DMS53 treated with DMSO at 0.1 percent for 48 hours (cell line): Measurements from ENCODE around the gene LDLRAD3.

Source experiments
- DNase-seq: peaks from one replicate; lab custom pipeline; 2025; ENCODE audit not compliant: unreplicated experiment; lab: John Stamatoyannopoulos, UW

LDLRAD3 gene

GRCh38 chr11:35953081-35953760, 9.4 kb downstream of the LDLRAD3 start:
- no peak for DNase-seq

DNA sequence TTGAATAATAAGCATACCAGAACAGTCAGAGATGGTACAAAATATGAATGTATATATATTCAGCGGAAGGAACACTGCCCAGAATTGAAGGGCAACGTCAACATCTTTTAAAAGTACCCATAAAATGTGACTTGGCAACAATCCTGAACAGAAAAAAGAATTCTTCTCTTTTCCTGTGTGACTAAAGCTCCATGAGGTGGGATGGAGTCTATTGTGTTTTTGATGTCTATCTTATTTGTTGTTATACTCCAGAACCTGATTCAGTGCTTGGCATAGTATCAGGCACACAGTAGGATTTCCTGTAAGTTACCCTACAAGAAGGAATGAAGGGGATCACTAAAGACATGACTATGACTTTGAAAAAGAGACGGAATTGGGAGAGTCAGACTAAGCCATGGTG, 10.3 kb downstream of the LDLRAD3 start:
- DNase-seq, result no peak

GRCh38 chr11:35955636-35956035, 11.8 kb downstream of the LDLRAD3 start:
- DNase-seq, result no peak

- no peak for DNase-seq
Observed at GRCh38 chr11:35962369-35963138, 18.7 kb downstream of the LDLRAD3 start.

- no peak for DNase-seq
Observed at GRCh38 chr11:35963911-35964310, 20.0 kb downstream of the LDLRAD3 start.

GRCh38 chr11:35964841-35965240, 21.0 kb downstream of the LDLRAD3 start:
- no peak for DNase-seq

- no peak for DNase-seq
Observed at GRCh38 chr11:35967042-35967441, 23.2 kb downstream of the LDLRAD3 start.

DNA sequence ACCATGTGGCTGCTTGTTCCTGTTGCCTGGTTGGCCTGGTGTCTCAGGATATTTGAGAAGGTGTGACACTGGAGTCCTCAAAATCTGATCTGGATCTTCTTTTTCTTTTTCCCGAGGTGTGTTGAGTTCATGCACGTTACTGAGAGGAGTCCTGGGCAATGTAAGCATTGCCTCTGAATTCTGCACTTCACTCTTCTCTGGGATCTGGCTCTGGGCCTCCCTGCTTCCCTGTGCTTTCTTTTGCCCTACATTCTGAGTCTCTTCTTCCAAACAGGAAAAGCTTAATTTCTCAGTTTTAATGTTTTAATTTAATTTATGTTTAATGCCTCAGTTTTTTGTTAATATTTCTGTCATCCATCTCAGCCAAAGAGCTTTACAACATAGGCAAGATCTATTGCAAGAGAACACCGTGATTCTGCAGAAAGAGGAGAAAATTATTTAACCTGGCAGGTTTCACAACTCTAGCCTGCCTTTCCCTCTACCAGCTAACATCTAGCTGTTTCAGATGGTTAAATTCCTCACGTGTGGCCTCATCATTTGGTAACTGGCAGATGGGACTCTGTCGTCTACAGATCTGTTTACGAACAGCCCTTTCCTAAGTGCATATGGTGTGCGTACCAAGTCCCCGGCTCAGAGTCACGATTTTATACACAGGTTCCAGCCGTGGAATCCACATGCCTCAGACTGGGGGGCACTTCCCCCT, 24.7 kb downstream of the LDLRAD3 start:
- DNase-seq, result no peak

DNA sequence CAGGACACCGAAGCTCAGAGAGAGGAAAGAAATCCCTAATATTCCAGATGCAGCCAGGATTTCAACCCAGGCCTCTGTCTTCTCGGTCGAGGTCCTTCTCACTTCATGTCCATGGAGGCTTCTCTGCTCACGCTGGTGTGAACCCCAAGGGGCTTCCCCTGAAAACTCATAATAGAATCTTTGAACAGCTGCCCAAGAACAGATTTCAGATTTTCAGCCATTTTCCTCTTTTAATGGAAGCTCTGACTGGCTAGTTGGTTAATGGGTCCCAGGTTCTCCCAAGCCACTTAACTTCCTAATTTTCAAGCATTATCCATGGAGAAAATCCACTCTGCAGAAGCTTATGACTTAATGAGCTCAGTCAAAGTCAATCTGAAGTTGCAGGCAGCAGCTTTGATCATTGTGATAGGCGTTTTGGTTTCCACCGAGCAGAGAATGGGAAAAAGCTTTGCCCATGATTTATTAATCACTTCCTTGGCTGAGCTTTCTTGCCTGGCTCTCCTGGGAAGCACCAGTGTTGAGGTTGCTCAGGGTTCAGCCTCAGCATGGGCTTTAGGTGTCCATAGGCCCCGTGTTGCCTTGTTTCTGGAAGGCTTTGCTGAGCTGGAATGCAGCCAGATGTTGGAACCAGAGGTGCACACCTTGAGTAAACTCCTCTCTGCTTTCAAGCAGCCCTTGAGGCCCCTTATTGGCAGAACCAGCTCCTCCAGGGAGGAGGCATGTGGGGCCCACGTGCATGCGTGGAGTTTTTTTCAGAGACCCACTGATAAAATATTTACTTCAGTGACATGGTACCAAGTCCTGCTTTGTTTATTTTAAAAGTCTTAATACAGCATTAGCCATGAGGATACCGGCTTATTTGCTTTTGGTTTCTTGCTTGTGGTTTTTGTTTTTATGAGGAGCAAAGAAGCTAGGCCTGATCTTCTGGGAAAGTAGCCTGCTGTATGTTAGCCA, 25.5 kb downstream of the LDLRAD3 start:
- DNase-seq, result no peak

- DNase-seq, result no peak
Observed at GRCh38 chr11:35970445-35970844, 26.6 kb downstream of the LDLRAD3 start.

DNA sequence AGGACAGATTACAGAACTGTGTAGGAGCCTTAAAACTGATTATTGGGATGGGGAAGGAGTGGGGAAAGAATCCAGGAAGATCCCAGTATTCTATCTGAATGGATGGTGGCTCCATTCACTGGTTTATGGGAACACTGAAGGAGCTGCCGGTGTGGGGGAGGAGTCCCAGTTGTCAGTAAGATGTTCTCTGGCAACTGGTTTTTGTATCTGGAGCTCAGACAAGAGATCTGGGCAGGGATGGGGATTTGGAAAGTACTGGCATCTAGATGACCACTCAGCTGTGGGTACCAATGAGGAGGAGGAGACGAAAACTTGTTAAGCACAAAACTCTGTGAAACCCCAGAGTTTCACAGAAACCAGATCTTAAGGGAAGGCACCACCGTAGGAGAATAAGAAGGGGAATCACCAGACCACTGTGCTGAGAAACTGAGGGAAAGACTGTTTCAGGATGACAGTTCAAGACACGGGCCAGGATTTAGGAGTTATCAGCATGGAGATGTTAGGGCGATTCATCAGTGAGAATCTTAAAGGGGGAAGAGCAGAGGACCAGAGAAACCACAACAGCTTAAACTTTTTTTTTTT, 28.1 kb downstream of the LDLRAD3 start:
- no peak for DNase-seq

GRCh38 chr11:35974882-35975589, 31.2 kb downstream of the LDLRAD3 start:
- DNase-seq, result no peak

DNA sequence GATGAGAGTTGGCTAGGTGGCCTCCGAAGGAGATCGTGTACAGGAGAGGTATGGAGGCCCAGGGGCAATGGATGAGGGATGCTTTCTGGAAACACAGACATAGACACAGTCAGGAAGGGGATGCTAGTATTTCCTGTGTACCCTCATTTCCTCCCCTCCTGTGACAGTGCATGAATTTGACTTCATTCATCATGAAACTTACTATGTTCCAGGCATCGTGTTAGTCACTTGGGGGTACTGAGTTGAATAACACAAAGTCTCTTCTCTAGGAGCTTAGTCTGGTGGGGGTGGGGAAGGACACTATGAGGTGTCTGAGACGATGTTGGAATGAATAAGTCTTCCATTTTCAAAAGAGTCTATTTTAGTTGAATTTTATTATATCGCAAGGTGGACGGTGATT, 32.6 kb downstream of the LDLRAD3 start:
- no peak for DNase-seq

DNA sequence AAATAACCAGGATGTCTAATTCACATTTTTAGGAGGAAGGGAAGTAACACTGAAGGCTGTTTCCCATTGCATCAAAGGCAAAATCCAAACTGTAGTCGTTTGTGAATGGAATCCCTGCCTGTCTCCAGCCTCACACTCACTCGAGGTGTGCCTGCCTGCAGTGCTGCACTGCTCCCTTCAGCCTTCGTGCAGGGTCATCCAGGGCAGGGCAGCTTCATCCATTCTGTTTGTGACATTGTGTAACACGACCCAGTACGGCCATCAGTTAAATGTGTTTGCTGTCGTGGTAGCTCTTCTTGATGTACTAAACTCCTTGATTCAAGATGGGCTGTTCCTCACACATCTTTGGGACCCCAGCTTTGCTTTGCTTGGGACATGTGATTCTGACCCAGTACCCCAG, 34.3 kb downstream of the LDLRAD3 start:
- no peak for DNase-seq

GRCh38 chr11:35978891-35979290, 35.0 kb downstream of the LDLRAD3 start:
- no peak for DNase-seq

GRCh38 chr11:35980686-35981390, 37.0 kb downstream of the LDLRAD3 start:
- DNase-seq, result no peak

DNA sequence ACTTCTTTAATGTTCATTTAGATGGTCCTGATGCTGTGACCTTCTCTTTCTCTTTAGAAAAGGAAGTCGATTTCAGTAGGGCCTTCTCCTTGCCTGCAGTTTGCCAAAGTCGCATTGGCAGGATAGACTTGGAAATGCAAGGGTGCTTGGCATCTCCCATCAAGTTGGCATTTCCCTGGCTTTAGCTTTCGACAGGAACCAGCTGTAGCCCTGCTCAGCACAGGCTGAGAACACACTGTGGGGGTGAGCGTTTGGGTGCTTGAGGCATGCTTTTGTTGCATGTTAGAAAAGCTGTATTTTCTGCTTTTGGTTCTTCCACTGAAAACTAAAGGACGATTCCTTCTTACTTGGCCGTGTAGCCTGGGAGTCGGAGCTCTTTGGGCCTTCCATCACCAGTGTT, 37.7 kb downstream of the LDLRAD3 start:
- DNase-seq, result no peak

GRCh38 chr11:35982061-35982460, 38.2 kb downstream of the LDLRAD3 start:
- no peak for DNase-seq

- no peak for DNase-seq
Observed at GRCh38 chr11:35983981-35984380, 40.1 kb downstream of the LDLRAD3 start.
